Astrocyte of the cerebellum (primary cell): Measurements from ENCODE around the gene HOXD9.

Source experiments
- DNase-seq: peaks from one replicate; pipeline ENCODE4 v3.0.0-alpha.2; 2011; ENCODE audit warnings: low read depth
- H3K4me3 ChIP-seq: 2 replicates; pipeline ENCODE4 v1.5.1; 2011; ENCODE audit warnings: mild to moderate bottlenecking, low read depth, low read length, moderate library complexity
- CTCF ChIP-seq: IDR thresholded peaks from 2 replicates; pipeline ENCODE4 v1.5.1; 2012; ENCODE audit warnings: low read length, low read depth, moderate library complexity, mild to moderate bottlenecking; ENCODE audit errors: missing control alignments
- in situ Hi-C: cut with HindIII; loops from 2 replicates; pipeline ENCODE4 v1.10.0; 2017; ENCODE audit warnings: low sequenced_read_pairs

HOXD9 gene

GRCh38 chr2:176122683-176123410 is at the start of gene HOXD9:
TSS of gene HOXD9 (plus strand) at chr2:176122719. CDS start at chr2:176122769, 50 bp downstream.
- DNase-seq = no peak
- no peak for TF ChIP-seq CTCF
- H3K4me3 ChIP-seq = no peak within 1 kb of the TSS
- in situ Hi-C loops = loop anchor here (25.0 kb wide), 1 partner anchor 1014 kb away; no protein-coding TSS in a partner anchor

- DNase-seq = no peak
- TF ChIP-seq CTCF = no peak
- H3K4me3 ChIP-seq = no peak overlapping the region
- in situ Hi-C loops = loop anchor here (25.0 kb wide), 1 partner anchor 386 kb away; no protein-coding TSS in a partner anchor
Measured at GRCh38 chr2:176072951-176073904, 49.3 kb upstream of the HOXD9 start.

GRCh38 chr2:176074919-176075425 is 47.5 kb upstream of the HOXD9 start:
- no peak for DNase-seq
- in situ Hi-C loops = loop anchor here (25.0 kb wide), 2 partner anchors 388 to 1163 kb away; no protein-coding TSS in a partner anchor
- no peak overlapping the region for H3K4me3 ChIP-seq
- TF ChIP-seq CTCF = no peak

GRCh38 chr2:176075481-176075880 is 47.0 kb upstream of the HOXD9 start:
- no peak for DNase-seq
- in situ Hi-C loops = loop anchor here (25.0 kb wide), 1 partner anchor 1163 kb away; no protein-coding TSS in a partner anchor
- H3K4me3 ChIP-seq = no peak overlapping the region
- no peak for TF ChIP-seq CTCF

- TF ChIP-seq CTCF = no peak
- DNase-seq = no peak
- in situ Hi-C loops = loop anchor here (25.0 kb wide), 1 partner anchor 1164 kb away; no protein-coding TSS in a partner anchor
- H3K4me3 ChIP-seq = no peak overlapping the region
Measured at GRCh38 chr2:176076063-176076462, 46.5 kb upstream of the HOXD9 start.

GRCh38 chr2:176076796-176077195 is 45.7 kb upstream of the HOXD9 start:
- DNase-seq = no peak
- no peak for TF ChIP-seq CTCF
- no peak overlapping the region for H3K4me3 ChIP-seq
- in situ Hi-C loops = loop anchor here (25.0 kb wide), 1 partner anchor 1164 kb away; no protein-coding TSS in a partner anchor
